Activated CD4-positive, alpha-beta memory T cell treated with anti-CD3 and anti-CD28 coated beads for 36 hours (primary cell): ENCODE results near the gene SEMA3F. TPM values are rescaled to one million over a fixed set of nuclear protein-coding genes. Genes with fewer than 3 reads are reported as not detected.

Experiments
- CTCF ChIA-PET: fragments of 350-600 bp; sonication (Branson Sonifier 250); formaldehyde crosslinking; loops from one replicate; lab custom pipeline; 2021; ENCODE audit warnings: antibody characterized with exemption, inconsistent platforms; lab: Charles Lee
- POLR2A ChIA-PET: fragments of 350-600 bp; sonication (Branson Sonifier 250); formaldehyde crosslinking; loops from one replicate; lab custom pipeline; 2021; ENCODE audit warnings: antibody characterized with exemption; lab: Charles Lee
- DNase-seq: peaks from one replicate; pipeline ENCODE4 v3.0.0-alpha.2; 2020
- H3K27ac Mint-ChIP-seq: one replicate; pipeline ENCODE4 v1.8.0; 2021; ENCODE audit warnings: mixed read lengths
- H3K27me3 Mint-ChIP-seq: one replicate; pipeline ENCODE4 v1.8.0; 2021; ENCODE audit warnings: mixed read lengths
- H3K36me3 Mint-ChIP-seq: one replicate; pipeline ENCODE4 v1.8.0; 2021; ENCODE audit warnings: mixed read lengths
- H3K4me1 Mint-ChIP-seq: one replicate; pipeline ENCODE4 v1.8.0; 2021; ENCODE audit warnings: low read depth, mixed read lengths
- H3K4me3 Mint-ChIP-seq: one replicate; pipeline ENCODE4 v1.8.0; 2021; ENCODE audit warnings: mild to moderate bottlenecking, mixed read lengths
- H3K9me3 Mint-ChIP-seq: one replicate; pipeline ENCODE4 v1.8.0; 2021; ENCODE audit warnings: mixed read lengths
- intact Hi-C: fragments of 100-400 bp; cut with micrococcal nuclease; formaldehyde crosslinking; loops from one replicate; pipeline ENCODE4 v1.15.1; 2023
- total RNA-seq, 2 experiments: library from RNA; stranded (reverse); gene quantifications; one replicate each; pipeline ENCODE4 v1.2.3, GENCODE V29; 2021

The SEMA3F gene
- total RNA-seq, 2 experiments from 2014 or later: 0.17 to 0.19 TPM

DNA sequence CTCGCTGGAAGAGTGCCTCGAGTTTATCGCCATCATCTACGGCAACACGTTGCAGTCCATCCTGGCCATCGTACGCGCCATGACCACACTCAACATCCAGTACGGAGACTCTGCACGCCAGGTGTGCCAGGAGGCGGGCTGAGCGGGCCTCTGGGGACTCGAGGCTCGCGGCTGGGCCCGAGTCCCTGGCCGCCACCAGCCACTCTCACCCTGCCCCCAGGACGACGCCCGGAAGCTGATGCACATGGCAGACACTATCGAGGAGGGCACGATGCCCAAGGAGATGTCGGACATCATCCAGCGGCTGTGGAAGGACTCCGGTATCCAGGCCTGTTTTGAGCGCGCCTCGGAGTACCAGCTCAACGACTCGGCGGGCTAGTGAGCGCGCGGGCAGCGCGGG, 38.2 kb downstream of the SEMA3F start:
- Mint-ChIP-seq H3K27ac (no peak overlapping the region), H3K9me3 (no peaks in the 10 kb centered on the region), H3K27me3 (peaks cover 11% of the 10 kb centered on the region), H3K4me3 (no peak overlapping the region), H3K36me3 (no peaks in the 10 kb centered on the region), H3K4me1 (peaks cover 10% of the 10 kb centered on the region)
- POLR2A ChIA-PET: no interaction called here
- intact Hi-C loops: no loop called here
- CTCF ChIA-PET: interaction anchor here (1.3 to 8.6 kb wide), 13 partner anchors 14 to 172 kb away, joined by 3 to 194 read pairs (median 18); partner anchors contain the start of genes LSMEM2, SEMA3B and SLC38A3
- no peak for DNase-seq

- peaks cover 10% of the 10 kb centered on the region for H3K4me1 Mint-ChIP-seq
- no peak for DNase-seq
- no peak overlapping the region for H3K27ac Mint-ChIP-seq
- ChIA-PET POLR2A (no interaction called here), CTCF (interaction anchor here (0.9 to 8.6 kb wide), 14 partner anchors 13 to 172 kb away, joined by 3 to 194 read pairs (median 14); partner anchors contain the start of genes LSMEM2, SEMA3B and SLC38A3)
- H3K36me3 Mint-ChIP-seq: no peaks in the 10 kb centered on the region
- peaks cover 13% of the 10 kb centered on the region for H3K27me3 Mint-ChIP-seq
- no peaks in the 10 kb centered on the region for H3K9me3 Mint-ChIP-seq
- no peak overlapping the region for H3K4me3 Mint-ChIP-seq
- intact Hi-C loops: no loop called here
These were observed 38.6 kb downstream of the SEMA3F start for GRCh38 chr3:50193746-50194127.

DNA sequence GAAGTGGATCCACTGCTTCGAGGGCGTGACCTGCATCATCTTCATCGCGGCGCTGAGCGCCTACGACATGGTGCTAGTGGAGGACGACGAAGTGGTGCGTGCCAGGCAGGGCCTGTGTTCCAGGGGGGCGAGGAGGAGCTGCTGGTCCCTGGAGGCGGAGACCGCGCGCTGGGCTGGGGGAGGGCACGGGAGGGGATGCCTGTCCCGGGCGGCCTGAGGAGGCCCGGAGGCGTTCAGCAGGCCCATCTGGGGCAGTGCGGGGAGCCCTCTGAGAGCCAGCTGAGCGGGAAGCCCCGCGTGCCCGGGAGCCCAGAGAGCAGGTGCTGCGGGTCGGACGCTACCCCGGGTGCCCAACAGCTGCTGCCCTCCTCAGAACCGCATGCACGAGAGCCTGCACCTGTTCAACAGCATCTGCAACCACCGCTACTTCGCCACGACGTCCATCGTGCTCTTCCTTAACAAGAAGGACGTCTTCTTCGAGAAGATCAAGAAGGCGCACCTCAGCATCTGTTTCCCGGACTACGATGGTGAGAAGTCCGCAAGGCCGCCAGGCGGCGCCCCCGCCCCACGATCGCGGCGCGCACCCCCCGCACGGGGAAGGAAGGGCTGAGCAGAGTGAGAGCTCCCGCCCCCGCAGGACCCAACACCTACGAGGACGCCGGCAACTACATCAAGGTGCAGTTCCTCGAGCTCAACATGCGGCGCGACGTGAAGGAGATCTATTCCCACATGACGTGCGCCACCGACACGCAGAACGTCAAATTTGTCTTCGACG, 39.2 kb downstream of the SEMA3F start:
- H3K27ac Mint-ChIP-seq: no peak overlapping the region
- intact Hi-C loops: no loop called here
- peaks cover 10% of the 10 kb centered on the region for H3K4me1 Mint-ChIP-seq
- H3K4me3 Mint-ChIP-seq: no peak overlapping the region
- peak; percentile 87 for DNase-seq
- CTCF ChIA-PET: interaction anchor here (0.6 to 8.6 kb wide), 24 partner anchors 12 to 171 kb away, joined by 3 to 194 read pairs (median 5); partner anchors contain the start of genes HYAL3, LSMEM2, NAA80 and SEMA3B
- peaks cover 15% of the 10 kb centered on the region for H3K27me3 Mint-ChIP-seq
- no peaks in the 10 kb centered on the region for H3K9me3 Mint-ChIP-seq
- POLR2A ChIA-PET: no interaction called here
- H3K36me3 Mint-ChIP-seq: no peaks in the 10 kb centered on the region

DNA sequence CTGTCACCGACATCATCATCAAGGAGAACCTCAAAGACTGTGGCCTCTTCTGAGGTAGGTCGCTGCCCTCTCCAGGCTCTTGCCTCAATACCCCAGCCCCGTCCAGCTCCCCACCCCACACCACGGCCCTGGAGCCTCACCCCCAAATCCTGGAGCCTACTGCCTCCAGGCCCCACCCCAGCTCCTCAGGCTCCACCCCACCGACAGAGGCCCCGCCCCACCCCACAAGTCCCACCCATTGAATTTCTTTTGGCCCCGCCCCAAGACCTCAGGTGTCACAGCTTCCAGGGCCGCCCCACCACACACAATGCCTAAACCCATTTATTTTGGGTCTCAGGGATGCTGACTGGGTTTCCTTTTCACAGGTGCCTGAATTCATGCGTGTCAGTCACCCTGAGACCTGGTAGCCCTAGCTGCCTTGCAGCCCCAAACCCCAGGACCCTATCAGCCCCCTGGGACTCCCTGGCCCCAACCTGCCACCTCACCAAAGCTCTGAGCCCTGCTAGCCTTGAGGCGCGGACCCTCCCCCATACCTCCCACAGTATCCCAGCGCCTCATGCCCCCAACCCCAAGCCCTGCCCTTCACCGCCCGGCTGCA, 39.9 kb downstream of the SEMA3F start:
- POLR2A ChIA-PET: no interaction called here
- Mint-ChIP-seq H3K27ac (no peak overlapping the region), H3K9me3 (no peaks in the 10 kb centered on the region), H3K27me3 (peaks cover 15% of the 10 kb centered on the region), H3K4me1 (peaks cover 10% of the 10 kb centered on the region), H3K36me3 (no peaks in the 10 kb centered on the region), H3K4me3 (no peak overlapping the region)
- CTCF ChIA-PET: interaction anchor here (0.6 to 8.6 kb wide), 22 partner anchors 12 to 162 kb away, joined by 3 to 194 read pairs (median 6); partner anchors contain the start of genes HYAL3, NAA80, SEMA3B and SLC38A3
- DNase-seq: peak; percentile 60
- intact Hi-C loops: no loop called here

GRCh38 chr3:50195501-50196252, 40.6 kb downstream of the SEMA3F start:
- Mint-ChIP-seq H3K4me3 (no peak overlapping the region), H3K27me3 (peaks cover 17% of the 10 kb centered on the region), H3K9me3 (no peaks in the 10 kb centered on the region), H3K4me1 (peaks cover 10% of the 10 kb centered on the region), H3K36me3 (no peaks in the 10 kb centered on the region), H3K27ac (no peak overlapping the region)
- intact Hi-C loops: no loop called here
- no peak for DNase-seq
- ChIA-PET CTCF (interaction anchor here (0.7 to 8.6 kb wide), 15 partner anchors 11 to 161 kb away, joined by 3 to 194 read pairs (median 10); partner anchors contain the start of genes HYAL3, NAA80, SEMA3B and SLC38A3), POLR2A (no interaction called here)

- intact Hi-C loops: no loop called here
- no peak overlapping the region for H3K27ac Mint-ChIP-seq
- H3K27me3 Mint-ChIP-seq: peaks cover 22% of the 10 kb centered on the region
- ChIA-PET POLR2A (no interaction called here), CTCF (interaction anchor here (0.7 to 8.6 kb wide), 4 partner anchors 11 to 79 kb away, joined by 3 to 194 read pairs (median 60); partner anchors contain the start of gene SLC38A3)
- H3K4me3 Mint-ChIP-seq: no peak overlapping the region
- H3K4me1 Mint-ChIP-seq: peaks cover 10% of the 10 kb centered on the region
- no peaks in the 10 kb centered on the region for H3K36me3 Mint-ChIP-seq
- H3K9me3 Mint-ChIP-seq: no peaks in the 10 kb centered on the region
- DNase-seq: no peak
These were observed 41.2 kb downstream of the SEMA3F start for GRCh38 chr3:50196253-50196801.

DNA sequence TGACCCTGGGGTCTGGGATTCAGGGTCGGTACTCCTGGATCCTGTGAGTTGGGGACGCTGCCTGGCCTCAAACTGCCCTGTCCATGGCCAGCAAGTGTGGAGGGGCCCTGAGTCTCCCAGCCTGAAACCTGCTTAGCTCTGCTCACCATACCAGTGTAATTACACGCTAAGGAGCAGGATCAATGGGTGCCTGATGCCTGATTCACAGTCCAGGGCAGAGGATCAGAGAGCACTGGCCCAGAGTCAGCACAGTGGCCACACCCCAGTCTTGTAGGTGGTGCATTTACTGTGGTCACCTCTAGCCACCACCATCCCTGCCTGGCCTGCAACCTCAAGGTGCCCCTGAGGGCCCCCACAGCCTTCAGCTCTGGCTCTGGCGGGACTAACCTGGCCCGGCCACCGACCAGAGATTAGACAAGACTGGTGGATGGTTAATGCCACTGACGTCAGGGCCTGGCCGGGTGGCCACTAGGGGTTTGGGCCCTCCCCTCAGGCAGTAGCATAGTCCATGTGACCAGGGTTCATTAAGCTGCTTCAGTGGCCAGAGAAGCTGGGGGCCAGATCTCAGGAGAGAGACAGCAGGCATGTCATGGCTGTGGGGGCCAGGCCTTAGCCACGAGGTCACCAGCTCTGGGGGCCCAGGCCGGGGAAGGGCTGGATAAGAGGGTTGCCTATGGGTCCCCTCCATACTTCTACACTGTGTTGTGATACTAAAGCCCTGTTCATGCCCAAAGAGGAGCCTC, 46.6 kb downstream of the SEMA3F start:
- Mint-ChIP-seq H3K4me3 (no peak overlapping the region), H3K4me1 (peaks cover 2% of the 10 kb centered on the region), H3K9me3 (no peaks in the 10 kb centered on the region), H3K27me3 (peaks cover 42% of the 10 kb centered on the region), H3K36me3 (no peaks in the 10 kb centered on the region), H3K27ac (no peak overlapping the region)
- CTCF ChIA-PET: interaction anchor here (1.5 to 10.8 kb wide), 4 partner anchors 9 to 45 kb away, joined by 4 to 79 read pairs (median 16); partner anchors contain the start of gene GNAT1
- POLR2A ChIA-PET: interaction anchor here (0.5 kb wide), 1 partner anchor 33 kb away, joined by 3 read pairs; no protein-coding TSS in a partner anchor
- no peak for DNase-seq
- intact Hi-C loops: no loop called here

GRCh38 chr3:50202353-50203112, 47.4 kb downstream of the SEMA3F start:
- no peak overlapping the region for H3K27ac Mint-ChIP-seq

GRCh38 chr3:50203113-50203808, 48.1 kb downstream of the SEMA3F start:
- H3K36me3 Mint-ChIP-seq: no peaks in the 10 kb centered on the region
- peaks cover 48% of the 10 kb centered on the region for H3K27me3 Mint-ChIP-seq
- intact Hi-C loops: no loop called here
- H3K27ac Mint-ChIP-seq: no peak overlapping the region
- ChIA-PET POLR2A (no interaction called here), CTCF (interaction anchor here (0.6 to 10.8 kb wide), 7 partner anchors 10 to 73 kb away, joined by 3 to 79 read pairs (median 4); partner anchors contain the start of gene GNAT1)
- DNase-seq: no peak
- H3K4me1 Mint-ChIP-seq: peaks cover 2% of the 10 kb centered on the region
- H3K9me3 Mint-ChIP-seq: no peaks in the 10 kb centered on the region
- H3K4me3 Mint-ChIP-seq: no peak overlapping the region

More at GRCh38 chr3:50202353-50203112, 47.4 kb downstream of the SEMA3F start:
- Mint-ChIP-seq H3K27me3 (peaks cover 45% of the 10 kb centered on the region), H3K36me3 (no peaks in the 10 kb centered on the region), H3K4me3 (no peak overlapping the region), H3K9me3 (no peaks in the 10 kb centered on the region), H3K4me1 (peaks cover 2% of the 10 kb centered on the region)
- intact Hi-C loops: no loop called here
- DNase-seq: no peak
- ChIA-PET POLR2A (no interaction called here), CTCF (interaction anchor here (0.6 to 10.8 kb wide), 6 partner anchors 10 to 70 kb away, joined by 3 to 79 read pairs (median 6); partner anchors contain the start of gene GNAT1)
